H1 (cell line): Measurements from ENCODE around the gene ARHGAP42. TPM values are rescaled to one million over a fixed set of nuclear protein-coding genes. Genes with fewer than 3 reads are reported as not detected.
"Not testable (repeated sequence)": the region's sequence is repeated elsewhere in the genome, so short reads cannot be mapped to it uniquely, and the experiment has no call there.

Source experiments
- CTCF ChIA-PET: fragments of 300-600 bp; sonication (Branson Sonifier 250); formaldehyde crosslinking; loops from one replicate; lab custom pipeline; 2021; ENCODE audit not compliant: partially characterized antibody; lab: Charles Lee
- POLR2A ChIA-PET: fragments of 300-600 bp; sonication (Branson Sonifier 250); formaldehyde crosslinking; loops from one replicate; lab custom pipeline; 2021; ENCODE audit warnings: inconsistent platforms; ENCODE audit not compliant: partially characterized antibody; lab: Charles Lee
- DNase-seq, 2 experiments: peaks; one replicate each; pipeline versions ENCODE4 v3.0.0 to v3.0.0-alpha.2; 2010 to 2022; ENCODE audit warnings: low spot score in 2 of 2, low read depth in 1 of 2, mixed read lengths in 1 of 2
- FAIRE-seq: peaks from 2 replicates; lab custom pipeline; 2011; peaks lifted over from hg19 to GRCh38; lab: Jason Lieb, UNC
- H2AFZ ChIP-seq: 2 replicates; pipeline ENCODE4 v1.8.1; 2012; ENCODE audit warnings: low read length, inconsistent platforms
- H2AK5ac ChIP-seq: 2 replicates; pipeline ENCODE4 v1.6.1; 2013; ENCODE audit warnings: low read depth, low read length
- H2BK120ac ChIP-seq: replicated peaks from 2 replicates; pipeline ENCODE3; 2013; ENCODE audit warnings: low read depth, low read length, inconsistent platforms
- H2BK12ac ChIP-seq: 2 replicates; pipeline ENCODE4 v1.6.1; 2013; ENCODE audit warnings: low read depth, low read length
- H2BK15ac ChIP-seq: 2 replicates; pipeline ENCODE4 v1.6.1; 2013; ENCODE audit warnings: low read length
- H2BK20ac ChIP-seq: 2 replicates; pipeline ENCODE4 v1.6.1; 2013; ENCODE audit warnings: low read length
- H2BK5ac ChIP-seq: 2 replicates; pipeline ENCODE4 v1.6.1; 2013; ENCODE audit warnings: low read depth, low read length
- H3K14ac ChIP-seq: 2 replicates; pipeline ENCODE4 v1.6.1; 2013; ENCODE audit warnings: inconsistent platforms; ENCODE audit not compliant: insufficient read length
- H3K18ac ChIP-seq: 2 replicates; pipeline ENCODE4 v1.6.1; 2013; ENCODE audit warnings: low read length; ENCODE audit errors: extremely low read depth
- H3K23ac ChIP-seq: 2 replicates; pipeline ENCODE4 v1.6.1; 2013; ENCODE audit warnings: inconsistent platforms; ENCODE audit not compliant: insufficient read length
- H3K23me2 ChIP-seq: 2 replicates; pipeline ENCODE4 v1.6.1; 2013; ENCODE audit warnings: low read depth, low read length
- H3K27ac ChIP-seq: 2 replicates; pipeline ENCODE4 v1.6.1; 2011; ENCODE audit warnings: low read depth, low read length, inconsistent platforms
- H3K27me3 ChIP-seq, 4 experiments: replicated peaks in 1 of 4; 1 replicate in 1 of 4; 2 replicates in 3 of 4; pipeline versions ENCODE4 v1.6.1 to v1.8.1; 2011 to 2013; ENCODE audit warnings: low read length in 3 of 4, mild to moderate bottlenecking in 3 of 4, inconsistent platforms in 2 of 4, mixed read lengths in 2 of 4, moderate library complexity in 1 of 4; ENCODE audit not compliant: control insufficient read depth in 3 of 4, insufficient read depth in 3 of 4; ENCODE audit errors: extremely low read depth in 1 of 4
- H3K36me3 ChIP-seq, 4 experiments: 2 replicates each; pipeline versions ENCODE4 v1.6.1 to v1.8.1; 2011 to 2013; ENCODE audit warnings: mild to moderate bottlenecking in 4 of 4, low read length in 3 of 4, moderate library complexity in 2 of 4, control low read depth in 1 of 4, inconsistent platforms in 1 of 4; ENCODE audit not compliant: insufficient read depth in 4 of 4, control insufficient read depth in 2 of 4
- H3K4ac ChIP-seq: replicated peaks from 2 replicates; pipeline ENCODE3; 2013; ENCODE audit warnings: low read length, low read depth, mixed read lengths, inconsistent platforms; ENCODE audit not compliant: insufficient read length
- H3K4me1 ChIP-seq, 4 experiments: replicated peaks in 1 of 4; 1 replicate in 1 of 4; 2 replicates in 3 of 4; pipeline versions ENCODE4 v1.6.1 to v1.8.1; 2011 to 2013; ENCODE audit warnings: low read length in 3 of 4, inconsistent platforms in 2 of 4, mixed read lengths in 1 of 4; ENCODE audit not compliant: insufficient read depth in 4 of 4, control insufficient read depth in 3 of 4
- H3K4me2 ChIP-seq, 2 experiments: 2 replicates each; pipeline versions ENCODE4 v1.6.1 to v1.8.1; 2011 to 2013; ENCODE audit warnings: low read depth in 2 of 2, low read length in 2 of 2, control low read depth in 1 of 2, inconsistent platforms in 1 of 2, mild to moderate bottlenecking in 1 of 2; ENCODE audit not compliant: insufficient read depth in 1 of 2
- H3K4me3 ChIP-seq, 4 experiments: fragments of 200-600, 300-600 bp in 1 of 4; sonication (generic), shearing (Covaris generic), sonication (Bioruptor Twin) in 1 of 4; 2 replicates each; pipeline versions ENCODE4 v1.5.1 to v1.8.1; 2011 to 2016; ENCODE audit warnings: low read length in 4 of 4, low read depth in 3 of 4, control low read depth in 2 of 4, inconsistent platforms in 2 of 4, mild to moderate bottlenecking in 2 of 4, mixed read lengths in 1 of 4, moderate library complexity in 1 of 4; ENCODE audit not compliant: insufficient read depth in 2 of 4; ENCODE audit errors: extremely low read depth in 1 of 4
- H3K56ac ChIP-seq: replicated peaks from 2 replicates; pipeline ENCODE3; 2013; ENCODE audit warnings: low read depth, mild to moderate bottlenecking, mixed read lengths, low read length, inconsistent platforms; ENCODE audit not compliant: insufficient read length
- H3K79me1 ChIP-seq: 2 replicates; pipeline ENCODE4 v1.6.1; 2013; ENCODE audit warnings: low read depth, low read length, control low read depth
- H3K79me2 ChIP-seq, 2 experiments: 2 replicates each; pipeline versions ENCODE4 v1.6.1 to v1.8.1; 2012 to 2013; ENCODE audit warnings: low read length in 2 of 2, mild to moderate bottlenecking in 2 of 2, inconsistent platforms in 1 of 2; ENCODE audit not compliant: insufficient read depth in 2 of 2, control insufficient read depth in 1 of 2
- H3K9ac ChIP-seq, 4 experiments: replicated peaks in 1 of 4; 1 replicate in 1 of 4; 2 replicates in 3 of 4; pipeline versions ENCODE4 v1.6.1 to v1.8.1; 2011 to 2013; ENCODE audit warnings: low read depth in 3 of 4, low read length in 3 of 4, control low read depth in 2 of 4, mild to moderate bottlenecking in 2 of 4, moderate library complexity in 2 of 4, inconsistent platforms in 1 of 4; ENCODE audit errors: extremely low read depth in 1 of 4
- H3K9me3 ChIP-seq, 2 experiments: 2 replicates each; pipeline versions ENCODE4 v1.6.1 to v1.8.1; 2012 to 2013; ENCODE audit warnings: mild to moderate bottlenecking in 2 of 2, moderate library complexity in 2 of 2, control low read depth in 1 of 2, inconsistent platforms in 1 of 2, low read depth in 1 of 2, low read length in 1 of 2, mixed read lengths in 1 of 2; ENCODE audit not compliant: insufficient read depth in 2 of 2
- H4K20me1 ChIP-seq, 2 experiments: replicated peaks in 1 of 2; 2 replicates each; pipeline versions ENCODE3 to v1.8.1; 2011 to 2013; ENCODE audit warnings: inconsistent platforms in 2 of 2, low read length in 2 of 2, mild to moderate bottlenecking in 1 of 2; ENCODE audit not compliant: insufficient read depth in 2 of 2, control insufficient read depth in 1 of 2
- H4K5ac ChIP-seq: 2 replicates; pipeline ENCODE4 v1.6.1; 2013; ENCODE audit warnings: low read length, low read depth, mixed read lengths, inconsistent platforms; ENCODE audit not compliant: insufficient read length
- H4K8ac ChIP-seq: 2 replicates; pipeline ENCODE4 v1.8.0; 2013; ENCODE audit warnings: mild to moderate bottlenecking, moderate library complexity, low read length, inconsistent platforms; ENCODE audit not compliant: insufficient read depth; ENCODE audit errors: extremely low read depth
- H4K91ac ChIP-seq: replicated peaks from 2 replicates; pipeline ENCODE3; 2013; ENCODE audit warnings: low read length, mixed read lengths, inconsistent platforms; ENCODE audit not compliant: insufficient read length
- WGBS, 2 experiments: shearing (Covaris generic) in 1 of 2; methylation state at CpG; one replicate each; pipeline versions ENCODE4 v1.1.6 to v1.1.7; 2013 to 2015; ENCODE audit warnings: low lambda C conversion rate in 2 of 2, mixed read lengths in 2 of 2, inconsistent platforms in 1 of 2, low coverage in 1 of 2, missing lambda C conversion rate in 1 of 2; ENCODE audit not compliant: insufficient replicate concordance in 2 of 2, insufficient coverage in 1 of 2, insufficient read length in 1 of 2; ENCODE audit errors: extremely low coverage in 1 of 2, missing lambda C conversion rate in 1 of 2; 5-methylcytosine and 5-hydroxymethylcytosine counted together
- polyA plus RNA-seq, 7 experiments: library from polyadenylated mRNA; depleted of rRNA in 3 of 7; stranded (reverse) in 5 of 7; unstranded in 2 of 7; fragments of >200 nt in 5 of 7; fragments of 200-250 nt in 2 of 7; gene quantifications; 1 replicate in 5 of 7; 2 replicates in 1 of 7; 4 replicates in 1 of 7; pipeline versions ENCODE4 v1.2.1 to v1.2.3, GENCODE V29; 2011 to 2013; ENCODE audit warnings: missing spikeins in 2 of 7, mixed read lengths in 2 of 7
- total RNA-seq: library from RNA; stranded (reverse); fragmentation: NEBNext Ultra II Directional; extraction: Animal tissue kit (Norgen Biotek cat#: 25700); gene quantifications from 2 replicates; pipeline ENCODE4 v1.2.1, GENCODE V29; 2021

Gene ARHGAP42
- total and polyA plus RNA-seq, 2 of the 8 experiments (the other 6 are each of a cell fraction or from before 2014, with no cell fraction given): 22.2 to 33.5 TPM

DNA sequence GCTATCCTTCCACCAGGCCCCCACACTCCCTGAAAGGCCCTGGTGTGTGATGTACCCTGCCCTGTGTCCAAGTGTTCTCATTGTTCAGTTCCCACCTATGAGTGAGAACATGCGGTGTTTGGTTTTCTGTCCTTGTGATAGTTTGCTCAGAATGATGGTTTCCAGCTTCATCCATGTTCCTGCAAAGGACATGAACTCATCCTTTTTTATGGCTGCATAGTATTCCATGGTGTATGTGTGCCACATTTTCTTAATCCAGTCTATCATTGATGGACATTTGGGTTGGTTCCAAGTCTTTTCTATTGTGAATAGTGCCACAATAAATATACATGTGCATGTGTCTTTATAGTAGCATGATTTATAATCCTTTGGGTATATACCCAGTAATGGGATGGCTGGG is 208.9 kb downstream of the ARHGAP42 start:
- H2BK20ac ChIP-seq, H3K79me1 ChIP-seq, H2AK5ac ChIP-seq, H4K91ac ChIP-seq, H3K4me1 ChIP-seq, H3K23me2 ChIP-seq, H3K14ac ChIP-seq, FAIRE-seq, H2BK12ac ChIP-seq, H2BK120ac ChIP-seq, H4K20me1 ChIP-seq, DNase-seq, H2AFZ ChIP-seq, H3K4ac ChIP-seq, H4K5ac ChIP-seq, H3K36me3 ChIP-seq, H3K18ac ChIP-seq, H3K23ac ChIP-seq, H3K4me2 ChIP-seq, H2BK5ac ChIP-seq, H3K27me3 ChIP-seq, POLR2A ChIA-PET, H3K79me2 ChIP-seq, H3K4me3 ChIP-seq, H3K9me3 ChIP-seq, H3K27ac ChIP-seq, H4K8ac ChIP-seq, H2BK15ac ChIP-seq, H3K56ac ChIP-seq, H3K9ac ChIP-seq: not testable (repeated sequence)
- CTCF ChIA-PET: interaction anchor here (1.9 kb wide), 1 partner anchor 27 kb away, joined by 3 read pairs; no protein-coding TSS in a partner anchor
- WGBS, 2 experiments: 100% methylated on average over 1 of the region's 1 CpG; no CpG with 5 or more reads in 1 of the 2 experiments

DNA sequence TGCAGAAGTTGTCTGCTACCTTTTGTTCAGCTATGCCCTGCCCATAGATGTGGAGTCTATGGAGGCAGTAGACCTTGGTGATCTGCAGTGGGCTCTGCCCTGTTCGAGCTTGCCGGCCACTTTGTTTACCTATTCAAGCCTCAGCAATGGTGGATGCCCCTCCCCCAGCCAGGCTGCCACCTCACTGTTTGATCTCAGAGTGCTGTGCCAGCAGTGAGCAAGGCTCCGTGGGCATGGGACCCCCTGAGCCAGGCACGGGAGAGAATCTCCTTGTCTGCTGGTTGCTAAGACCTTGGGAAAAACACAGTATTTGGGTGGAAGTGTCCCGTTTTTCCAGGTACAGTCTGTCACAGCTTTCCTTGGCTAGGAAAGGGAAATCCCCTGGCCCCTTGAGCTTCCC is 214.4 kb downstream of the ARHGAP42 start:
- POLR2A ChIA-PET, H2BK12ac ChIP-seq, H3K4me2 ChIP-seq, H3K9me3 ChIP-seq, H3K79me2 ChIP-seq, H2BK120ac ChIP-seq, H3K27me3 ChIP-seq, H2BK15ac ChIP-seq, H3K23me2 ChIP-seq, H3K18ac ChIP-seq, H3K27ac ChIP-seq, H3K56ac ChIP-seq, H4K5ac ChIP-seq, H2AK5ac ChIP-seq, H3K23ac ChIP-seq, H4K20me1 ChIP-seq, H4K91ac ChIP-seq, H3K36me3 ChIP-seq, H3K4me1 ChIP-seq, DNase-seq, H3K4me3 ChIP-seq, H3K4ac ChIP-seq, H3K9ac ChIP-seq, FAIRE-seq, H3K79me1 ChIP-seq, H4K8ac ChIP-seq, H3K14ac ChIP-seq, H2BK20ac ChIP-seq, H2AFZ ChIP-seq: not testable (repeated sequence)
- 84% methylated on average over 5 of the region's 5 CpGs; no CpG with 5 or more reads in 1 of the 2 experiments for WGBS, 2 experiments
- H2BK5ac ChIP-seq: 0 out of 2 replicates have a peak overlapping the region, but pooled peaks have one; percentile 44
- CTCF ChIA-PET: interaction anchor here (0.9 to 1.5 kb wide), 4 partner anchors 14 to 325 kb away, joined by 3 to 6 read pairs (median 3); no protein-coding TSS in a partner anchor
